GM12878 (cell line): Measurements from ENCODE around the gene CREG2. TPM values are rescaled to one million over a fixed set of nuclear protein-coding genes. Genes with fewer than 3 reads are reported as not detected.

Experiments
- ATAC-seq: fragments of 200-7000 bp; cut with Tn5 transposase; 3 replicates; pipeline ENCODE4 v1.9.1; 2020; ENCODE audit warnings: mild to moderate bottlenecking, moderate library complexity
- BruUV-seq: library from RNA; stranded (reverse); fragments of 400-500 nt; replicated peaks from 2 replicates; lab custom pipeline; 2021; lab: Mats Ljungman, UMichigan
- CTCF ChIA-PET: fragments of 300-600 bp; sonication (Branson Sonifier 250); formaldehyde crosslinking; extraction: SDS; loops from one replicate; lab custom pipeline; 2021; ENCODE audit warnings: inconsistent platforms; lab: Yijun Ruan, JAX
- POLR2A ChIA-PET: fragments of 350-600 bp; formaldehyde crosslinking; extraction: SDS; loops from one replicate; lab custom pipeline; 2021; ENCODE audit warnings: inconsistent platforms; lab: Charles Lee
- RAD21 ChIA-PET: fragments of 300-600 bp; sonication (Branson Sonifier 250); formaldehyde crosslinking; loops from one replicate; lab custom pipeline; 2023; ENCODE audit warnings: antibody characterized with exemption; ENCODE audit not compliant: unreplicated experiment; lab: Charles Lee
- SMC1A ChIA-PET: fragments of 300-600 bp; sonication (Branson Sonifier 250); formaldehyde crosslinking; loops from one replicate; lab custom pipeline; 2023; ENCODE audit not compliant: unreplicated experiment, uncharacterized antibody; lab: Charles Lee
- DNase-seq: peaks from one replicate; pipeline ENCODE4 v3.0.0-alpha.2; 2011; ENCODE audit warnings: low read depth, low spot score
- FAIRE-seq: peaks from 3 replicates; lab custom pipeline; 2011; peaks lifted over from hg19 to GRCh38; lab: Jason Lieb, UNC
- H2AFZ ChIP-seq: 2 replicates; pipeline ENCODE4 v1.6.0; 2011; ENCODE audit warnings: low read depth, low read length, control low read depth; ENCODE audit not compliant: control insufficient read depth
- H3K27ac ChIP-seq: 2 replicates; pipeline ENCODE4 v1.5.1; 2011; ENCODE audit warnings: control low read depth; ENCODE audit not compliant: control insufficient read depth, insufficient read depth
- H3K27me3 ChIP-seq, 2 experiments: replicated peaks in 1 of 2; 2 replicates each; pipeline versions ENCODE4 v1.6.0 to v1.6.1; 2011; ENCODE audit warnings: low read length in 1 of 2; ENCODE audit not compliant: control insufficient read depth in 2 of 2, insufficient read depth in 2 of 2
- H3K36me3 ChIP-seq, 2 experiments: 2 replicates each; pipeline ENCODE4 v1.5.1; 2011; ENCODE audit warnings: low read length in 1 of 2; ENCODE audit not compliant: control insufficient read depth in 2 of 2, insufficient read depth in 2 of 2
- H3K4me1 ChIP-seq: 2 replicates; pipeline ENCODE4 v1.6.1; 2011; ENCODE audit warnings: mild to moderate bottlenecking, low read length, moderate library complexity, mixed read lengths; ENCODE audit not compliant: control insufficient read depth, insufficient read depth
- H3K4me2 ChIP-seq: 2 replicates; pipeline ENCODE4 v1.6.0; 2011; ENCODE audit warnings: control low read depth; ENCODE audit not compliant: control insufficient read depth, insufficient read depth
- H3K4me3 ChIP-seq: fragments of 200-600 bp; sonication (generic); 2 replicates; pipeline ENCODE4 v1.5.1; 2016
- H3K79me2 ChIP-seq: 2 replicates; pipeline ENCODE4 v1.6.0; 2011; ENCODE audit warnings: low read length; ENCODE audit not compliant: control insufficient read depth, insufficient read depth
- H3K9ac ChIP-seq: 2 replicates; pipeline ENCODE4 v1.8.0; 2011; ENCODE audit warnings: low read length, control low read depth, mixed read lengths; ENCODE audit not compliant: control insufficient read depth, insufficient read depth
- H3K9me3 ChIP-seq: replicated peaks from 3 replicates; pipeline ENCODE4 v1.5.1; 2011; ENCODE audit warnings: mild to moderate bottlenecking, low read length; ENCODE audit not compliant: control insufficient read depth, insufficient read depth
- H4K20me1 ChIP-seq: 2 replicates; pipeline ENCODE4 v1.6.0; 2011; ENCODE audit not compliant: control insufficient read depth, insufficient read depth
- ASH2L ChIP-seq: fragments of 300-600, 200-600 bp; sonication (generic); IDR thresholded peaks from 2 replicates; pipeline ENCODE4 v1.6.1; 2017; ENCODE audit warnings: low read depth, mild to moderate bottlenecking, borderline replicate concordance
- BACH1 ChIP-seq: fragments of 450-650 bp; IDR thresholded peaks from 2 replicates; pipeline ENCODE4 v1.6.1; 2017; ENCODE audit warnings: mild to moderate bottlenecking, borderline replicate concordance
- BHLHE40 ChIP-seq, 2 experiments: fragments of 450-650 bp in 1 of 2; IDR thresholded peaks; 2 replicates each; pipeline ENCODE4 v1.6.1; 2011 to 2017; ENCODE audit warnings: low read depth in 2 of 2, borderline replicate concordance in 1 of 2, improper control_type of control experiment in 1 of 2, low read length in 1 of 2, mild to moderate bottlenecking in 1 of 2
- CREM ChIP-seq: IDR thresholded peaks from 2 replicates; pipeline ENCODE4 v1.6.1; 2014; ENCODE audit warnings: antibody characterized with exemption, low read depth
- EED ChIP-seq: sonication (generic); IDR thresholded peaks from 2 replicates; pipeline ENCODE4 v1.6.1; 2016; ENCODE audit warnings: antibody characterized with exemption, low read depth
- EP300 ChIP-seq, 2 experiments: fragments of 150-350 bp in 1 of 2; IDR thresholded peaks; 2 replicates each; pipeline ENCODE4 v1.6.1; 2011 to 2012; ENCODE audit warnings: low read depth in 2 of 2, low read length in 2 of 2, borderline replicate concordance in 1 of 2, improper control_type of control experiment in 1 of 2, inconsistent platforms in 1 of 2; ENCODE audit not compliant: control insufficient read depth in 1 of 2
- JUNB ChIP-seq: IDR thresholded peaks from 2 replicates; pipeline ENCODE4 v1.6.1; 2016; ENCODE audit warnings: antibody characterized with exemption, mild to moderate bottlenecking
- JUND ChIP-seq: IDR thresholded peaks from 2 replicates; pipeline ENCODE4 v1.6.1; 2012; ENCODE audit warnings: low read depth, mild to moderate bottlenecking, low read length, improper control_type of control experiment, moderate library complexity
- PAX8 ChIP-seq: fragments of 450-650 bp; IDR thresholded peaks from 2 replicates; pipeline ENCODE4 v1.6.1; 2017; ENCODE audit warnings: mild to moderate bottlenecking, moderate library complexity
- POLR2A ChIP-seq: IDR thresholded peaks from 2 replicates; pipeline ENCODE4 v1.6.1; 2011; ENCODE audit warnings: low read depth, mild to moderate bottlenecking, low read length
- POLR2AphosphoS5 ChIP-seq: IDR thresholded peaks from 2 replicates; pipeline ENCODE4 v1.6.1; 2011; ENCODE audit warnings: mild to moderate bottlenecking, low read length, inconsistent platforms
- SREBF1 ChIP-seq: IDR thresholded peaks from 2 replicates; pipeline ENCODE4 v1.6.1; 2012; ENCODE audit warnings: mild to moderate bottlenecking, low read length
- WGBS: methylation state at CpG from one replicate; pipeline ENCODE4 v1.1.6; 2016; ENCODE audit warnings: low lambda C conversion rate; ENCODE audit not compliant: insufficient replicate concordance, insufficient coverage; ENCODE audit errors: missing lambda C conversion rate; 5-methylcytosine and 5-hydroxymethylcytosine counted together
- in situ Hi-C: fragments of 300-500 bp; cut with MboI; formaldehyde crosslinking; loops from 9 replicates; pipeline ENCODE4 v1.14.3; 2018; ENCODE audit warnings: mixed read lengths
- intact Hi-C: fragments of 100-400 bp; cut with micrococcal nuclease; formaldehyde crosslinking; loops from one replicate; pipeline ENCODE4 v1.14.2; 2022; ENCODE audit not compliant: unreplicated experiment
- polyA plus RNA-seq, 11 experiments: library from polyadenylated mRNA; depleted of rRNA in 4 of 11; unstranded in 6 of 11; stranded (reverse) in 5 of 11; fragments of >200 nt; fragmentation: Nextera tagmentation in 4 of 11; fragmentation: Illumina TruSeq in 1 of 11; extraction: Ambion mirVana in 4 of 11; extraction: Trizol in 1 of 11; gene quantifications; 1 replicate in 1 of 11; 2 replicates in 10 of 11; pipeline versions ENCODE4 v1.2.1 to v1.2.3, GENCODE V29; 2011 to 2016; ENCODE audit warnings: inconsistent platforms in 2 of 11, missing spikeins in 2 of 11, low read depth in 1 of 11
- total RNA-seq, 4 experiments: library from RNA; depleted of rRNA in 3 of 4; stranded (reverse); fragments of >200 nt in 3 of 4; fragmentation: Illumina TruSeq in 1 of 4; extraction: Trizol in 1 of 4; gene quantifications; 2 replicates each; pipeline versions ENCODE4 v1.2.1 to v1.2.3, GENCODE V29; 2013 to 2021
- TF ChIP-seq, protein P1 (sequence below): fragments of 450-650 bp; IDR thresholded peaks from 2 replicates; pipeline ENCODE4 v1.6.1; 2014; ENCODE audit warnings: mild to moderate bottlenecking
- TF ChIP-seq, protein P2 (sequence below): IDR thresholded peaks from 2 replicates; pipeline ENCODE4 v1.6.1; 2011; ENCODE audit warnings: mild to moderate bottlenecking, low read depth, low read length, moderate library complexity; ENCODE audit not compliant: insufficient replicate concordance
- TF ChIP-seq, protein P3 (sequence below): IDR thresholded peaks from 2 replicates; pipeline ENCODE4 v1.6.1; 2012; ENCODE audit warnings: improper control_type of control experiment, low read depth, low read length; ENCODE audit not compliant: insufficient replicate concordance
- TF ChIP-seq, protein P4 (sequence below): IDR thresholded peaks from 2 replicates; pipeline ENCODE4 v1.6.1; 2011; ENCODE audit warnings: low read depth, mild to moderate bottlenecking, low read length, moderate library complexity, borderline replicate concordance; ENCODE audit errors: extremely low read depth

The CREG2 gene
- total and polyA plus RNA-seq, 10 of the 15 experiments (the other 5 are each of a cell fraction or from before 2014, with no cell fraction given), result not detected

DNA sequence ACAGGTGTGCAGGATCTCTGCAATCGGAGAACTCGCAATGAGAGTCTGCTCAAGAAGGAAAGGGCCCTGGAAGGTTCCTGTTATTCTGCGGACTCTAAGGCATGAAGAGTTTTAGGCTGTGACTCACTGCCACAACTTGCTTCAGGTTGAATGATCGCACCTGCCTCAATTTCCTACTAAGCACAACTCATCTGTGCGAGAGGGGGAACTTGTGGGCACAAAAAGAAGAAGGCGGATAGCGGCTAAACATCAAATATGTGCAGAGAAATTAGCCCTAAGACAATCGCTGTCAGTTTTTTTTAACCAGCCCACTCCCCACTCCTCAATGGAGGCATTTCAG is 14.0 kb upstream of the CREG2 start:
- SMC1A ChIA-PET, result no interaction called here
- intact Hi-C loops, result loop anchor here (5.0 to 10.0 kb wide), 2 partner anchors 49 to 386 kb away; no protein-coding TSS in a partner anchor
- TF ChIP-seq SREBF1, result no peak
- TF ChIP-seq BACH1, result no peak
- no peak for TF ChIP-seq BHLHE40 (IDR thresholded peaks at IDR 0.05; ENCODE audit: borderline replicate concordance in 1 of 2, low read depth in 2 of 2, low read length in 1 of 2)
- TF ChIP-seq PAX8, result no peak
- TF ChIP-seq EP300 (IDR thresholded peaks at IDR 0.05; ENCODE audit: borderline replicate concordance in 1 of 2, control insufficient read depth in 1 of 2, low read depth in 2 of 2, low read length in 2 of 2), result no peak
- no peak for TF ChIP-seq JUNB
- no peak for TF ChIP-seq CREM
- TF ChIP-seq, protein P1, sequence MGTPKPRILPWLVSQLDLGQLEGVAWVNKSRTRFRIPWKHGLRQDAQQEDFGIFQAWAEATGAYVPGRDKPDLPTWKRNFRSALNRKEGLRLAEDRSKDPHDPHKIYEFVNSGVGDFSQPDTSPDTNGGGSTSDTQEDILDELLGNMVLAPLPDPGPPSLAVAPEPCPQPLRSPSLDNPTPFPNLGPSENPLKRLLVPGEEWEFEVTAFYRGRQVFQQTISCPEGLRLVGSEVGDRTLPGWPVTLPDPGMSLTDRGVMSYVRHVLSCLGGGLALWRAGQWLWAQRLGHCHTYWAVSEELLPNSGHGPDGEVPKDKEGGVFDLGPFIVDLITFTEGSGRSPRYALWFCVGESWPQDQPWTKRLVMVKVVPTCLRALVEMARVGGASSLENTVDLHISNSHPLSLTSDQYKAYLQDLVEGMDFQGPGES, result no peak
- no peak for TF ChIP-seq ASH2L
- TF ChIP-seq, protein P2, sequence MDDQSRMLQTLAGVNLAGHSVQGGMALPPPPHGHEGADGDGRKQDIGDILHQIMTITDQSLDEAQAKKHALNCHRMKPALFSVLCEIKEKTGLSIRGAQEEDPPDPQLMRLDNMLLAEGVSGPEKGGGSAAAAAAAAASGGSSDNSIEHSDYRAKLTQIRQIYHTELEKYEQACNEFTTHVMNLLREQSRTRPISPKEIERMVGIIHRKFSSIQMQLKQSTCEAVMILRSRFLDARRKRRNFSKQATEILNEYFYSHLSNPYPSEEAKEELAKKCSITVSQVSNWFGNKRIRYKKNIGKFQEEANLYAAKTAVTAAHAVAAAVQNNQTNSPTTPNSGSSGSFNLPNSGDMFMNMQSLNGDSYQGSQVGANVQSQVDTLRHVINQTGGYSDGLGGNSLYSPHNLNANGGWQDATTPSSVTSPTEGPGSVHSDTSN, result no peak
- no peak for TF ChIP-seq EED
- no peak for TF ChIP-seq POLR2AphosphoS5
- TF ChIP-seq JUND, result no peak
- TF ChIP-seq, protein P3, sequence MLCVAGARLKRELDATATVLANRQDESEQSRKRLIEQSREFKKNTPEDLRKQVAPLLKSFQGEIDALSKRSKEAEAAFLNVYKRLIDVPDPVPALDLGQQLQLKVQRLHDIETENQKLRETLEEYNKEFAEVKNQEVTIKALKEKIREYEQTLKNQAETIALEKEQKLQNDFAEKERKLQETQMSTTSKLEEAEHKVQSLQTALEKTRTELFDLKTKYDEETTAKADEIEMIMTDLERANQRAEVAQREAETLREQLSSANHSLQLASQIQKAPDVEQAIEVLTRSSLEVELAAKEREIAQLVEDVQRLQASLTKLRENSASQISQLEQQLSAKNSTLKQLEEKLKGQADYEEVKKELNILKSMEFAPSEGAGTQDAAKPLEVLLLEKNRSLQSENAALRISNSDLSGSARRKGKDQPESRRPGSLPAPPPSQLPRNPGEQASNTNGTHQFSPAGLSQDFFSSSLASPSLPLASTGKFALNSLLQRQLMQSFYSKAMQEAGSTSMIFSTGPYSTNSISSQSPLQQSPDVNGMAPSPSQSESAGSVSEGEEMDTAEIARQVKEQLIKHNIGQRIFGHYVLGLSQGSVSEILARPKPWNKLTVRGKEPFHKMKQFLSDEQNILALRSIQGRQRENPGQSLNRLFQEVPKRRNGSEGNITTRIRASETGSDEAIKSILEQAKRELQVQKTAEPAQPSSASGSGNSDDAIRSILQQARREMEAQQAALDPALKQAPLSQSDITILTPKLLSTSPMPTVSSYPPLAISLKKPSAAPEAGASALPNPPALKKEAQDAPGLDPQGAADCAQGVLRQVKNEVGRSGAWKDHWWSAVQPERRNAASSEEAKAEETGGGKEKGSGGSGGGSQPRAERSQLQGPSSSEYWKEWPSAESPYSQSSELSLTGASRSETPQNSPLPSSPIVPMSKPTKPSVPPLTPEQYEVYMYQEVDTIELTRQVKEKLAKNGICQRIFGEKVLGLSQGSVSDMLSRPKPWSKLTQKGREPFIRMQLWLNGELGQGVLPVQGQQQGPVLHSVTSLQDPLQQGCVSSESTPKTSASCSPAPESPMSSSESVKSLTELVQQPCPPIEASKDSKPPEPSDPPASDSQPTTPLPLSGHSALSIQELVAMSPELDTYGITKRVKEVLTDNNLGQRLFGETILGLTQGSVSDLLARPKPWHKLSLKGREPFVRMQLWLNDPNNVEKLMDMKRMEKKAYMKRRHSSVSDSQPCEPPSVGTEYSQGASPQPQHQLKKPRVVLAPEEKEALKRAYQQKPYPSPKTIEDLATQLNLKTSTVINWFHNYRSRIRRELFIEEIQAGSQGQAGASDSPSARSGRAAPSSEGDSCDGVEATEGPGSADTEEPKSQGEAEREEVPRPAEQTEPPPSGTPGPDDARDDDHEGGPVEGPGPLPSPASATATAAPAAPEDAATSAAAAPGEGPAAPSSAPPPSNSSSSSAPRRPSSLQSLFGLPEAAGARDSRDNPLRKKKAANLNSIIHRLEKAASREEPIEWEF, result no peak
- TF ChIP-seq POLR2A, result no peak
- TF ChIP-seq, protein P4, sequence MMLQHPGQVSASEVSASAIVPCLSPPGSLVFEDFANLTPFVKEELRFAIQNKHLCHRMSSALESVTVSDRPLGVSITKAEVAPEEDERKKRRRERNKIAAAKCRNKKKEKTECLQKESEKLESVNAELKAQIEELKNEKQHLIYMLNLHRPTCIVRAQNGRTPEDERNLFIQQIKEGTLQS, result no peak

More for the DNA sequence above, 14.0 kb upstream of the CREG2 start:
- BruUV-seq, result no TSS peak
- no peak overlapping the region for H2AFZ ChIP-seq
- no peak overlapping the region for H3K27ac ChIP-seq
- DNase-seq (no peak), FAIRE-seq (no peak), ATAC-seq (no peak)
- no peak overlapping the region for H3K4me3 ChIP-seq
- in situ Hi-C loops, result loop anchor here (25.0 kb wide), 1 partner anchor 1061 kb away; the partner anchor contains the start of gene SLC9A4
- no peaks in the 10 kb centered on the region for H3K4me1 ChIP-seq
- RAD21 ChIA-PET, result no interaction called here
- H4K20me1 ChIP-seq, result no peaks in the 10 kb centered on the region
- H3K27me3 ChIP-seq, result peaks cover 0 to 14% of the 10 kb centered on the region in 2 experiments; a peak in 2 of 4 replicates
- WGBS, result 38% methylated on average over 8 of the region's 8 CpGs
- no peaks in the 10 kb centered on the region for H3K36me3 ChIP-seq
- no peaks in the 10 kb centered on the region for H3K79me2 ChIP-seq
- H3K9ac ChIP-seq, result no peak overlapping the region
- POLR2A ChIA-PET, result no interaction called here
- H3K4me2 ChIP-seq, result no peak overlapping the region
- CTCF ChIA-PET, result no interaction called here
- H3K9me3 ChIP-seq, result no peaks in the 10 kb centered on the region
